ENCODE results near the gene SLC49A3.

Gene SLC49A3

GRCh38 chr4:632196-632790 lies 56.7 kb downstream of the SLC49A3 start:
- DNase-seq, result no peak
- no peak for TF ChIP-seq POLR2A (IDR thresholded peaks at IDR 0.05; ENCODE audit: low read length)
- no peak for TF ChIP-seq GATA1 (IDR thresholded peaks at IDR 0.05; ENCODE audit: low read depth, low read length)

Measured in erythroblast (primary cell).